ENCODE data around the gene FAM20B. TPM values are rescaled to one million over a fixed set of nuclear protein-coding genes. Genes with fewer than 3 reads are reported as not detected.
A peak's percentile ranks its signal among the peaks of the same experiment; 100 is the strongest.

Gene FAM20B
- total RNA-seq, 1 donor from 2014 or later: 49.5 TPM

- DNase-seq (ENCODE audit: low spot score): peak; percentile 78
Measured at GRCh38 chr1:179090923-179091322, 65.2 kb downstream of the FAM20B start.

DNA sequence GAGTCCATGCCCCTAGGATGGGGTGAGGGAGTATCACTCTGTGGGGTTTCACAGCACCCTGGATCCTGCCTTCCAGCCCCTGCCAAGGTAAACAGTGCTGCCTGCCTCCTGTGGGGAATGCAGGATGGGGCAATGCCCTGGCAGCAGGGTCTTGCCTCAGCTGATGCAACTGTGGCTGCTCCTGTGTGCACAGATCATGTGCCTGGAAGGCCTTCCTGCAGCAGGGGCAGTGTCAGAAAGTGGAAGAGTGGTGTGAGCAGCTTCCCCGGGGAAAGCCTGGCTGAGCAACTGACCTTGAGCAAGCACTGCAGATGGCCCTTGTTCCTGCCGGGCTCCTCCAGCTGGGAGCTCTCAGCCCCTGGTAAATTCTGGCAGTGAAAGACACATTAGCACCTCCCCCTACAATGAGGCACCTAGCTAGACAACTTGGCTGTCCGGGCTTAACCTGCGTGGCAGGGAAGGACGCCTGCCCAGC, 66.0 kb downstream of the FAM20B start:
- peak; percentile 89 for DNase-seq (ENCODE audit: low spot score)

DNA sequence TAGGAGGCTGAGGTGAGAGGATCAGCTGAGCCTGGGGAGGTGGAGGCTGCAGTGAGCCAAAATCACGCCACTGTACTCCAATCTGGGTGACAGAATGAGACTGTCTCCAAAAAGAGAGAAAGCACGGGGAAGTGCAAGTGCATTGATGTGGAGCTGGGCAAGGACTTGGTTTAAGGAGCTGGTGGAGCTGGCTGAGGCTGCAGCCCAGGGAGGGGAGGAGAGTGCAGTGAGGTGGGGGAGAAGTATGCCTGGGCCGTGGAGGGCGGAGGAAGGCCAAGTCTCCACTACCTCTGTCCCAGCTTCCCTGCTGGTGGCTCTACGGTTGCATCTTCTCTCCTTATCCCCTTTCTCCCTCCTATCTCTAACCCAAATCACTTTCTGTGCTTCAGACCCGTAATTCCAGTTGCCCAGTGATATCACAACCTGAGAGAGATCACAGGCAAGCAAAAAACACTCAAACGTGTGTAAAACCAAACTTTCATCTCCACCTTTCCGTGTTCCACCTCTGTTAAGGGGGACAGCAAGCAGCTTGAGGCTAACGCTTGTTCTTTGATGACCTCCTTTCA, 67.3 kb downstream of the FAM20B start:
- peak; percentile 64 for DNase-seq (ENCODE audit: low spot score)

DNA sequence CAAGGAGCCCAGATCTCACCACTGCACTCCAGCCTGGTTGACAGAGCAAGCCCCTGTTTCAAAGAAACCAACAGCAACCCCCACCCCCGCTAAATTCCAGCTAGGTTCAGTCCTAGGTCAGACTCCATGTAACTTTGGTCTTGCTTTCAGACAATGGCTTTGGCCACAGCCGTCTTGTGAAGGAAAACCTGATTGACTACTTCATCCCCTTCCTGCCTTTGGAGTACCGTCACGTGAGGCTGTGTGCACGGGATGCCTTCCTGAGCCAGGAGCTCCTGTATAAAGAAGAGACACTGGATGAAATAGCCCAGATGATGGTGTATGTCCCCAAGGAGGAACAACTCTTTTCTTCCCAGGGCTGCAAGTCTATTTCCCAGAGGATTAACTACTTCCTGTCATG, 69.1 kb downstream of the FAM20B start:
- no peak for DNase-seq (ENCODE audit: low spot score)

- DNase-seq (ENCODE audit: low spot score): no peak
Measured at GRCh38 chr1:179095377-179095776, 69.7 kb downstream of the FAM20B start.

- no peak for DNase-seq (ENCODE audit: low spot score)
Measured at GRCh38 chr1:179095924-179096323, 70.2 kb downstream of the FAM20B start.

- no peak for DNase-seq (ENCODE audit: low spot score)
Measured at GRCh38 chr1:179099891-179100290, 74.2 kb downstream of the FAM20B start.

DNA sequence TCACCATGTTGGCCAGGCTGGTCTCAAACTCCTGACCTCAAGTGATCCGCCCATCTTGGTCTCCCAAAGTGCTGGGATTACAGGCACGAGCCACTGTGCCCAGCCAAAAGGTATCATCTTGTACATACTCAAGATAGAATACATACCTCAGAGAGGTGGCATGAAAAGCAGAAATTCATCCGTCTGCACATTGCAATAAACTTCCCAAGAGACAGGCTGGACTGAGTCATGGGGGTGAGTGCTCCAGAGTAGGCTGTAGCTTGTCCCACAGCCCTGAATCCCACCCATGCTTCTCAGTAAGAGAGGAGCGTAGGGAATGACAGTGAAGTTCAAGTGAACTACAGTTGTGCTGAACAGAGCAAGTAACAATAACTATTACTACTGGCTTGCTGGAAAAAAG, 75.9 kb downstream of the FAM20B start:
- DNase-seq (ENCODE audit: low spot score): no peak

GRCh38 chr1:179103999-179104398, 78.3 kb downstream of the FAM20B start:
- DNase-seq (ENCODE audit: low spot score): no peak

- DNase-seq (ENCODE audit: low spot score): no peak
Measured at GRCh38 chr1:179104611-179105250, 79.0 kb downstream of the FAM20B start.

- no peak for DNase-seq (ENCODE audit: low spot score)
Measured at GRCh38 chr1:179105393-179105792, 79.7 kb downstream of the FAM20B start.

- peak; percentile 80 for DNase-seq (ENCODE audit: low spot score)
Measured at GRCh38 chr1:179107706-179108629, 82.3 kb downstream of the FAM20B start.

- DNase-seq (ENCODE audit: low spot score): no peak
Measured at GRCh38 chr1:179108644-179109043, 83.0 kb downstream of the FAM20B start.

- DNase-seq (ENCODE audit: low spot score): no peak
Measured at GRCh38 chr1:179115181-179115580, 89.5 kb downstream of the FAM20B start.

GRCh38 chr1:179119513-179119912, 93.8 kb downstream of the FAM20B start:
- DNase-seq (ENCODE audit: low spot score): no peak

- no peak for DNase-seq (ENCODE audit: low spot score)
Measured at GRCh38 chr1:179120736-179121135, 95.0 kb downstream of the FAM20B start.

GRCh38 chr1:179121159-179121938, 95.7 kb downstream of the FAM20B start:
- no peak for DNase-seq (ENCODE audit: low spot score)

DNA sequence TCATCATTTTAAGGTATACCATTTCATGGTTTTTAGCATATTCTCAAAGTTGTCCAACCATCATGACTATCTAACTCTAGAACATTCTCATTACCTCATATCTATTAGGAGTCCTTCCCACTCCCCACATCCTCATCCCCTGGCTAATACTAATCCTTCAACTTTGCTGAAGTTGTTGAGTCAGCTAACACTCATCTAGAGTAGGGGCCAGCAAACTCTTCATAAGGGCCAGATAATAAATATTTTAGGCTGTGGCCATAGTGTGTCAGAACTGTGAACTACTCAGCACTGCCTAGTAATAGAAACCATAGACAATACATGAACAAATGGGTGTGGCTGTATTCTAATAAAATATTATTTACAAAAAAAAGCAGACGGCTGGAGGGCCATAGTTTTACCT, 99.2 kb downstream of the FAM20B start:
- no peak for DNase-seq (ENCODE audit: low spot score)

Measured in mesenteric fat pad (tissue), 1 donor.